ENCODE results near the gene KIAA1958.
A peak's percentile ranks its signal among the peaks of the same experiment; 100 is the strongest.

KIAA1958 gene

DNA sequence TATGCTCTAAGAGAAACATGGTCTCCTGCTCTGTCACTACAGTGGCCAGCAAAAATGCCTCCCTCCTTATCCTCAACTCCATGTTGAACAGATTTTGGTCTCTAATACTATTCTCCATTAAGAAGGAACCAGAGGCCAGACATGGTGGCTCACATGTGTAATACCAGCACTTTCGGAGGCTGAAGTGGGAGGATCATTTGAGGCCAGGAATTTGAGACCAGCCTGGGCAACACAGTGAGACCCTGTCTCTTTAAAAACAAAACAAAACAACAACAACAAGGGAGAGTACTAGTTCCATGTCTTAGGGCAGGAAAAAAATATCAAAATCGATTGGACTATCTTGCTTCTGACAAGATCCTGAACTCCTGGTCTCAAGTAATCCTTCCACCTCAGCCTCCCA lies 216.7 kb downstream of the KIAA1958 start:
- Histone ChIP-seq H4K20me1 (ENCODE audit: insufficient read depth, low read length) (no peaks in the 10 kb centered on the region), H3K36me3 (ENCODE audit: insufficient read depth, low read length) (peaks cover 33% of the 10 kb centered on the region; the same call in 1 of the 2 replicates)

GRCh38 chr9:112705768-112706427 lies 219.3 kb downstream of the KIAA1958 start:
- no peaks in the 10 kb centered on the region for H4K20me1 ChIP-seq (ENCODE audit: insufficient read depth, low read length)
- peaks cover 31% of the 10 kb centered on the region; the same call in 1 of the 2 replicates for H3K36me3 ChIP-seq (ENCODE audit: insufficient read depth, low read length)
- no peak overlapping the region for H3K27ac ChIP-seq (ENCODE audit: low read depth, low read length, poor library complexity, severe bottlenecking)
- peaks cover 66% of the 10 kb centered on the region for H3K79me2 ChIP-seq (ENCODE audit: insufficient read depth, low read length)
- H2AFZ ChIP-seq (ENCODE audit: low read length) = no peak overlapping the region
- no peaks in the 10 kb centered on the region for H3F3A ChIP-seq (ENCODE audit: insufficient read depth, low read length)
- H3K9me2 ChIP-seq (ENCODE audit: low read depth, low read length) = no peaks in the 10 kb centered on the region
- no peak for TF ChIP-seq EZH2 (IDR thresholded peaks at IDR 0.05; ENCODE audit: borderline replicate concordance, low read length)
- TF ChIP-seq, protein P1, sequence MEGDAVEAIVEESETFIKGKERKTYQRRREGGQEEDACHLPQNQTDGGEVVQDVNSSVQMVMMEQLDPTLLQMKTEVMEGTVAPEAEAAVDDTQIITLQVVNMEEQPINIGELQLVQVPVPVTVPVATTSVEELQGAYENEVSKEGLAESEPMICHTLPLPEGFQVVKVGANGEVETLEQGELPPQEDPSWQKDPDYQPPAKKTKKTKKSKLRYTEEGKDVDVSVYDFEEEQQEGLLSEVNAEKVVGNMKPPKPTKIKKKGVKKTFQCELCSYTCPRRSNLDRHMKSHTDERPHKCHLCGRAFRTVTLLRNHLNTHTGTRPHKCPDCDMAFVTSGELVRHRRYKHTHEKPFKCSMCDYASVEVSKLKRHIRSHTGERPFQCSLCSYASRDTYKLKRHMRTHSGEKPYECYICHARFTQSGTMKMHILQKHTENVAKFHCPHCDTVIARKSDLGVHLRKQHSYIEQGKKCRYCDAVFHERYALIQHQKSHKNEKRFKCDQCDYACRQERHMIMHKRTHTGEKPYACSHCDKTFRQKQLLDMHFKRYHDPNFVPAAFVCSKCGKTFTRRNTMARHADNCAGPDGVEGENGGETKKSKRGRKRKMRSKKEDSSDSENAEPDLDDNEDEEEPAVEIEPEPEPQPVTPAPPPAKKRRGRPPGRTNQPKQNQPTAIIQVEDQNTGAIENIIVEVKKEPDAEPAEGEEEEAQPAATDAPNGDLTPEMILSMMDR (IDR thresholded peaks at IDR 0.05; ENCODE audit: low read length) = peak; percentile 31; the same call in 1 of the 2 replicates
- no peak overlapping the region for H3K4me3 ChIP-seq (ENCODE audit: low read depth, low read length, poor library complexity, severe bottlenecking)
- no peak overlapping the region for H3K4me2 ChIP-seq (ENCODE audit: low read length)
- no peaks in the 10 kb centered on the region for H3K9me3 ChIP-seq (ENCODE audit: low read length)
- H3K9ac ChIP-seq (ENCODE audit: low read length) = no peak overlapping the region
- no peaks in the 10 kb centered on the region for H3K27me3 ChIP-seq (ENCODE audit: insufficient read depth, low read length)
- peaks cover 12% of the 10 kb centered on the region for H3K4me1 ChIP-seq (ENCODE audit: insufficient read depth, low read length, severe bottlenecking)

More for the DNA sequence above, 216.7 kb downstream of the KIAA1958 start:
- TF ChIP-seq, protein P1 (IDR thresholded peaks at IDR 0.05; ENCODE audit: low read length) = no peak
- no peak for TF ChIP-seq EZH2 (IDR thresholded peaks at IDR 0.05; ENCODE audit: borderline replicate concordance, low read length)
- H3K27ac ChIP-seq (ENCODE audit: low read depth, low read length, poor library complexity, severe bottlenecking) = no peak overlapping the region
- H3F3A ChIP-seq (ENCODE audit: insufficient read depth, low read length) = no peaks in the 10 kb centered on the region
- H3K9me2 ChIP-seq (ENCODE audit: low read depth, low read length) = no peaks in the 10 kb centered on the region
- H3K9ac ChIP-seq (ENCODE audit: low read length) = no peak overlapping the region
- peaks cover 49% of the 10 kb centered on the region for H3K79me2 ChIP-seq (ENCODE audit: insufficient read depth, low read length)
- H3K4me3 ChIP-seq (ENCODE audit: low read depth, low read length, poor library complexity, severe bottlenecking) = no peak overlapping the region
- no peaks in the 10 kb centered on the region for H3K9me3 ChIP-seq (ENCODE audit: low read length)
- H3K4me2 ChIP-seq (ENCODE audit: low read length) = no peak overlapping the region
- no peaks in the 10 kb centered on the region for H3K27me3 ChIP-seq (ENCODE audit: insufficient read depth, low read length)
- H2AFZ ChIP-seq (ENCODE audit: low read length) = no peak overlapping the region
- peaks cover 12% of the 10 kb centered on the region for H3K4me1 ChIP-seq (ENCODE audit: insufficient read depth, low read length, severe bottlenecking)

DNA sequence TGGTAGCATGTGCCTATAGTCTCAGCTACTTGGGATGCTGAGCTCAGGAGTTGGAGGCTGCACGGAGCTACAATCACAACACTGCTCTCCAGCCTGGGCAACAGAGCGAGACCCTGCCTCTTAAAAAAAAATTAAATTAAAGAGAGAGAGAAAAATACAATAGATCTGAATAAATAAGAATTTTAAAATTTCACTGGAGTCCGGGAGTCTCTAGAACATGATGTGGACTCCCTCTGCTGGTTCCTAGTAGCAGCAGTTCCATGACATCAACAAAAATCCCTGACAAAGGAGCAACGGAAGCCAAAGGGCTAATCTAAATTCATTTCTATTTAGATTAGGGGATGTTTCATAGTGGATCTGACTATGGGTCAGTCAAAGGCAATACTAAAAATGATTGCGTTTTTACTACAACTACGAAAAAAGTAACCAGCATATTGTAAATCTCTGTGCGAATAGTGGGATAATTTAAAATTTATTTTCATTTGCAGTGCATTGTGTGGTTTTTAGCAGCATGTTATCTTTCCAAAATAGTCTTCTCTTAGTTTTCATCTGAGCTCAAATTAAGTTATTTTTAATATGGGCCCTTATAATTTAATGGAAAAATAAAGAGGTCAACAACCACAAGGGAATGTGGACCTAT lies 224.5 kb downstream of the KIAA1958 start:
- no peak overlapping the region for H3K9ac ChIP-seq (ENCODE audit: low read length)
- no peaks in the 10 kb centered on the region for H3F3A ChIP-seq (ENCODE audit: insufficient read depth, low read length)
- H4K20me1 ChIP-seq (ENCODE audit: insufficient read depth, low read length) = no peaks in the 10 kb centered on the region
- peaks cover 50% of the 10 kb centered on the region for H3K36me3 ChIP-seq (ENCODE audit: insufficient read depth, low read length)
- H2AFZ ChIP-seq (ENCODE audit: low read length) = no peak overlapping the region
- H3K27ac ChIP-seq (ENCODE audit: low read depth, low read length, poor library complexity, severe bottlenecking) = no peak overlapping the region
- H3K27me3 ChIP-seq (ENCODE audit: insufficient read depth, low read length) = no peaks in the 10 kb centered on the region
- H3K9me2 ChIP-seq (ENCODE audit: low read depth, low read length) = no peaks in the 10 kb centered on the region
- H3K9me3 ChIP-seq (ENCODE audit: low read length) = no peaks in the 10 kb centered on the region
- H3K4me3 ChIP-seq (ENCODE audit: low read depth, low read length, poor library complexity, severe bottlenecking) = no peak overlapping the region
- H3K79me2 ChIP-seq (ENCODE audit: insufficient read depth, low read length) = peaks cover 71% of the 10 kb centered on the region
- TF ChIP-seq EZH2 (IDR thresholded peaks at IDR 0.05; ENCODE audit: borderline replicate concordance, low read length) = no peak
- TF ChIP-seq, protein P1 (IDR thresholded peaks at IDR 0.05; ENCODE audit: low read length) = peak; percentile 53
- peaks cover 28% of the 10 kb centered on the region for H3K4me1 ChIP-seq (ENCODE audit: insufficient read depth, low read length, severe bottlenecking)
- no peak overlapping the region for H3K4me2 ChIP-seq (ENCODE audit: low read length)
